Body of pancreas (tissue), 4 donors: Measurements from ENCODE around the gene CMIP.

ENCODE experiments used
- CTCF ChIP-seq, 7 experiments: fragments of 450-650 bp in 4 of 7; fragments of 200-600 bp in 3 of 7; sonication (generic) in 3 of 7; IDR thresholded peaks; one replicate each; pipeline ENCODE4 v1.5.1; 2016 to 2019; ENCODE audit warnings: antibody characterized with exemption in 7 of 7
- POLR2A ChIP-seq, 3 donors: fragments of 450-650 bp; IDR thresholded peaks; one replicate each; pipeline ENCODE4 v1.6.1; 2016; ENCODE audit warnings: antibody characterized with exemption in 3 of 3, mild to moderate bottlenecking in 2 of 3

DNA sequence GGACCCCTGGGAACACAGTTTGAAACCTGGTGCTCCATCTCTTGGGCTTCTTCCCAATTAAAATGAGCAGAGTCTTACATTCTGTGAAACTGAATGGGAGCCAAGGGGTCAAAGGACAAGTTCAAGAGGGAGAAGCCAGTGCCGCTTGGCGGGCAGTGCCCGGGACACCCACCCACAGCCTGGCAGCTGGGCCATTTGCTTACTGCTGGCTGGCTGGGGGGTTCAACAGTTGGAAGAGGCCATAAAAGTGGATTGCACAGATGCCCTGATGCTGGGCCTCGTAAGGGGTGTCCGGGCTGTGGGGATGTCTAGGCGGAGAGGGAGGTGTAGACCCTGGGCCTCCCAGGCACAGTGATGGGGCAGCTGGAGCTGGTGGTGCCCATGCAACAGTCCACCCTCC is 52.1 kb downstream of the CMIP start:
- TF ChIP-seq POLR2A (IDR thresholded peaks at IDR 0.05) (no peak), CTCF (IDR thresholded peaks at IDR 0.05) (no peak)
